BLaER1 treated with 17β-estradiol and CSF1 and Interleukin-3, amounts not matched to agents 10 nM and 100 nM (cell line): ENCODE measurements around the gene CFAP221.

Experiments used
- H3K27ac ChIP-seq, 11 experiments: shearing (Covaris generic); formaldehyde crosslinking; 2 replicates each; pipeline ENCODE4 v1.8.1; 2022
- H3K27me3 ChIP-seq, 11 experiments: shearing (Covaris generic); formaldehyde crosslinking; 2 replicates each; pipeline ENCODE4 v1.8.1; 2022
- H3K36me3 ChIP-seq, 11 experiments: shearing (Covaris generic); formaldehyde crosslinking; 2 replicates each; pipeline ENCODE4 v1.8.1; 2022
- H3K4me1 ChIP-seq, 10 experiments: shearing (Covaris generic); formaldehyde crosslinking; 2 replicates each; pipeline ENCODE4 v1.8.1; 2022
- H3K4me2 ChIP-seq, 11 experiments: shearing (Covaris generic); formaldehyde crosslinking; 2 replicates each; pipeline ENCODE4 v1.8.1; 2022
- H3K4me3 ChIP-seq, 10 experiments: shearing (Covaris generic); formaldehyde crosslinking; 2 replicates each; pipeline ENCODE4 v1.8.1; 2022
- H3K9ac ChIP-seq, 11 experiments: shearing (Covaris generic); formaldehyde crosslinking; 2 replicates each; pipeline ENCODE4 v1.8.1; 2022
- H3K9me3 ChIP-seq, 11 experiments: shearing (Covaris generic); formaldehyde crosslinking; replicated peaks in 1 of 11; 2 replicates each; pipeline ENCODE4 v1.8.1; 2022
- H4K20me1 ChIP-seq, 11 experiments: shearing (Covaris generic); formaldehyde crosslinking; 2 replicates each; pipeline ENCODE4 v1.8.1; 2022
- Cebpa-rat ChIP-seq, 11 experiments: shearing (Covaris generic); IDR thresholded peaks; 2 replicates each; pipeline ENCODE4 v1.8.1; 2022

The CFAP221 gene

DNA sequence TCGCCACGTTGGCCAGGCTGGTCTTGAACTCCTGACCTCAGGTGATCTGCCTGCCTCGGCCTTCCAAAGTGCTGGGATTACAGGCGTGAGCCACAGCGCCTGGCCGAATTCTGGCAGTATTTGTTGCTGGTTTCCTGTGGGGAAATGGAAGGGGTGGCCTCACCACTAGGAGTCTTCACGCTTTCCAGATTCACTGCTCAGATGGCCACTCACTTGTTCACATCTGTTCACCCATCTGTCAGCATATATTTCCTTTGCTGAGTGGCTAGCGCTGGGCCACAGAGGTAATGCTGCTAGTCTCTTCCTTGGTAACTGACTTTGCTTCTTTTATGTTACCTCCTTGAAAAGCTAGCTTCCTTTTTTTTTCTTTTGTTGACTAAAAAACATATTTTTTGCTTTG, 162.0 kb downstream of the CFAP221 start:
- Histone ChIP-seq H3K27me3 (no peaks in the 10 kb centered on the region), H3K9me3 (peaks cover 8 to 18% (median 12%) of the 10 kb centered on the region in 11 experiments), H3K27ac (no peak overlapping the region), H3K4me3 (no peak overlapping the region), H3K36me3 (no peaks in the 10 kb centered on the region; a peak in 2 of 22 replicates), H3K9ac (no peak overlapping the region), H3K4me1 (peaks cover 14 to 81% (median 69%) of the 10 kb centered on the region in 10 experiments; a peak in 18 of 20 replicates), H3K4me2 (peak overlapping the region in 6 of 11 experiments; percentile 24 to 89 (median 82); a peak in 8 of 22 replicates), H4K20me1 (no peaks in the 10 kb centered on the region)
- TF ChIP-seq Cebpa-rat (IDR thresholded peaks at IDR 0.05): no peak
